ENCODE data around the gene FBL.

DNA sequence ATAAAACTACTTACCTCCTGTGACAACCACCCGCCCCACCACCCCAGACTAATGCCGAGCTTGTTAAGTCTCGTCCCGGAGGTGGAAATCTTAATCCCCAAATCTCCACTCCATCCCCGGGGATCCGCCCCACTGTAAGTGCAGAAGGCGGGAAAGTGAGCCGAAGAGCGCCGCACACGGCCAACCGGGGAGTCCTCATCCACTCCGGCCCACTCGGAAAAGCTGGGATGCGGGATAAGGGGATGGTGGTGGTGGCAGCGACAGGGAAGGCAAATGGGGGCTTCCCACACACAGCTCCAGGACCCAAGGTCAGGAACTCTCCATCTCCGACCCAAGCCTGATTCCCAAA, 621 bp downstream of the FBL start:
- no peak for TF ChIP-seq EZH2 (IDR thresholded peaks at IDR 0.05; ENCODE audit: insufficient read depth, poor library complexity, severe bottlenecking)
- TF ChIP-seq EZH2phosphoT487 (IDR thresholded peaks at IDR 0.05; ENCODE audit: insufficient read depth, low read depth): no peak

All from GM23248 (cell line).